Measurements from ENCODE around the gene DCP1B.
"Not testable (repeated sequence)": the region's sequence is repeated elsewhere in the genome, so short reads cannot be mapped to it uniquely, and the experiment has no call there.

DCP1B gene

DNA sequence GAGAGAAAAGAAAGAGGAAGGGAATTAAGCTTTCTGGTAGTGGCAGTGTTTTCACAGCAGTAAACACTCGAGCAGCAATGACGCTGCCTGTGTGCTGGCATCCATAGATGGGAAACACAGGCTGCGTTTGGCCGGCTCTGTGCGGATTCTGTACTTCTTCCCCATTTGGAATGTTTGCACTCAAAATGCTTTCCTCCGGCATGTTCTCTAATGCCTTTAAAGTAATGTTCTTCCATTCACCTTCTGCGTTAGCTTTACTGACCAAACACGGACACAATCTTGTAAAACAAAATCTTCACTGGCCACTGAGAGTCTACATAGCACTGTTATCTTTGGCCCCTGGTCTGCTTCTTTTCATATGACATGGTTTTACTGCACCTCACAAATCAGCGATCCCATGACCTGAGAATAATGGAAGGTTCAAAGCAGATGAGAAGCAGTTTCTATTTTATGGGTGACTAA, 31.4 kb downstream of the DCP1B start:
- no peak for DNase-seq

DNA sequence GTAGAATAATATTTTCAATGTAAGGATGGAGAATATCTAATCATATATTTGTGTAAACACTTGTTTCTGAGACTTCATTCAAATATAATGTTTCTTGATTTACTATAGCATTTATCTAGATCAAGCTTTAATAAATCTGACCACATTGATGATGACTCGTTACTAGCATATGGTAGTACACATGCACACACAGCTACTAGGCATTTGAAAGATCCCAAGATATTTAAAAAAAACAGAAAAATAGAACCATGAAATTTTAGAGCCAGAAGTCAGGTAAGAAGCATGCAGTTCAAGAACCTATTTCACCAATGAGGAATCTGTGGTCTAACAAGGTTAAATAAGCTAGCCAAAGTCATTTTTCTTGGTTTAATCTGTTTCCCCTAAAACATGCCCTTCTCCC, 32.0 kb downstream of the DCP1B start:
- DNase-seq: no peak

DNA sequence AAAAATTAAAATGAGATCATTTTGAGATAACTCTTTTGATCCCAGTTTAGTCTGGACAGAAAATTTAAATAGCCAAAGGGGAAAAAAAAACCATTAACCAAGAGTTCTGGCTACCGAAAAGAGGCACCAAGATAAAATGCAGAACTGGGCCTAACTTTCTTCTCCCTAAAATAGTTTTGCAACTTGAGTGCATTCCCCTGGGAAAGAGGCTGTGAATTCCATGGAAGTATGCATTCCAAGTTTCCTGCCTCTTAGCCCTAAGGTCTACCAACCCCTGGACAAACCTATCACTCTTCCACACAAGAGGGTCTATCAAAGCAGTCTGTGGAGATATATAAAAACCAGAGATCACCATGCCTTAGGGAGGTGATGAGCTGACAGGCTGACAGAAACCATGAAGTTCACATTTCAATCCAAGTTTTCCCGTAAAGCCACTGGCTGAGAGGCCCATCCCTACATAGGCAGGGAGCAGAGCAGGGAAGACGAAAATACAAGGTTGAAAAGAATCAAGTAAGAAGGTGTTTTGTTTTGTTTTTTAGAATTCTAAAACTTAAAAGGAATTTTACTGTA, 33.8 kb downstream of the DCP1B start:
- no peak for DNase-seq

DNA sequence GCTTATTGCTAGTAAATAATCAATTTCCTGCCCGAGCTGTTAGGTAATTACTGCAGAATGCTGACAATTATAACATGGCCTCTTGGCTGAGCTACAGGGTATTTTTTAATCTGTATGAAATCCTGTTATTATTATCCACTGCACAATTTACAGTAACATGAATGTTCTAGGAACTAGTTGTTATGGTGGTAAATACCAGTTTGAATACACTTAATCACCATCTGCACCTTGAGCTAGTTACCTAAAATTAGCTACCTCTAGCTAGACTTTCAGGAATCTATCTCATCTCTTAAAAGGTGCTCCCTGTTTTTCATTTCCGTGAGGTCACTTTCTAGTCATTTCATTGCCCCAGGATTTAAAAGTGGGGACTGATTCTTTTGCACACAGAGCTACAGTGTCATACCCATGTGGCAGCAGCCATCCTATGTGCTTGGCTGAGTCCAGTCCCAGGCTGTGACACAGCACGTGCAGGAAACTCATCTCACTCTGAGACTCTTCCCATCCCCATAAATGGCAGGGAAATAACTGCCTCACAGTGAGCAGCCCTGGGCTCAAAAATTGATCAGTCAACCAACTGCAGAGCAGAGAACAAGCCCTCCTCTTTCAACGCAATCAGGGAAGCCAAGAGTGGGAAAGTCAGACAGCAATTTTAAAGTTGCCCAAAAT, 37.6 kb downstream of the DCP1B start:
- no peak for DNase-seq

DNA sequence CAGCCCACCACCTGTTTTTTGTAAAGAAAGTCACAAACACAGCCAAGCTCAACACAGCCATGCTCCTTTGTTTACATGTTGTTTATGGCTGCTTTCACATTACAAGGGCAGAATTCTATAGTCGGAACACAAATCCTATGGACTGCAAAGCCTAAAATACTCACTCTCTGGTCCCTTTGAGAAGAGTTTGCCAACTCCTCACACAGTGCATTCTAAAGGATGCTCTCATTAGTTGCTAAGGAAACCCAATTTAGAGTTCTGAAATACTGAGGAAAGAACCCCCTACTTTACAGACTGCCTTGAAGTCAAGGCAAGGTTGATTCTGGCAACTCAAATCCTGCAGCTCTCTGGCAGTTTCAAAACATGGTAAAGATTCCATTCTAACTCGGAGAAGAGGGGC, 38.3 kb downstream of the DCP1B start:
- DNase-seq: no peak

DNA sequence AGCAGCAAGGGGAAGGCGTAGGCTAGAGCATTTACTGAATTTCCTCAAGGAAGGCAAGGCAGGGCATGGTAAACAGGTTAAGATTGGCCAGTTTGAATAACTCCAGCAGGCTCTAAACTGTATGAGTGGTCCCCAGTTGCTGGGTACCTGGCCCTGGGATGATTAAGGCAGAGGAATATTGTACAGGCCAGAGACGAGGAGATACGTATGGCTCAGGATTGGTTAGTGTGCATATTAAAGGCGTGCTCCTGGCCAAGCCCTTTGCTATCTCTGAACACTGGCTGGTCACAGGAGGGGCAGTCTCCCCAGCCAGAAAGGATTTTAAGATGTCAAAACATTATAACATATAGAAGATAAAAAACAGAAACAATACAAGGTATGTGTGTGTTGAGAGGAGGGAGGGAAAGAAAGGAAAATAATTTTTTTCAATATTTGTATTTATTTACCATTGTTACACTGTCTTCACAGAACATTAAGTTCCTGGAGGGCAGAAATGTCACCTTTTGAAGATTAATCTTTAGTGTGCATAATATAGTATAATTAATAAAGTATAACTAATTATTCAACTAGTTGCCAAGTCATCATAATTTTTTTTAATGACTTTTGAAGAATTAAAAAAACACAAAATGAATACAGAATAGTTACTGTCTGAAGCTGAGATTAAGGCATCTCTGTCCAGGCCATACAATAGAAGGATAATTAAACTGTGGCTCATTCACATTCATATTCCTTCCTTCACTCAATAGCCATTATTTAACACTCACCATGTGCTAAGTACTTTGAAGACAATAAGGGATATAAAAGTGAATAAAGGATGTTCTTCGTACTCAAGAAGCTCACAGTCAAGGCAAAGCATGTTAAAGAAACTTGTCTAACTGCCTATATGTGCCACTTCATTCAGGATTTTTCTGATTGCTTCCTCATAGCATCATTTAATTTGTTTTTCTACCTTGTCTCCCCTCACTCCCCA, 41.9 kb downstream of the DCP1B start:
- no peak for DNase-seq

DNA sequence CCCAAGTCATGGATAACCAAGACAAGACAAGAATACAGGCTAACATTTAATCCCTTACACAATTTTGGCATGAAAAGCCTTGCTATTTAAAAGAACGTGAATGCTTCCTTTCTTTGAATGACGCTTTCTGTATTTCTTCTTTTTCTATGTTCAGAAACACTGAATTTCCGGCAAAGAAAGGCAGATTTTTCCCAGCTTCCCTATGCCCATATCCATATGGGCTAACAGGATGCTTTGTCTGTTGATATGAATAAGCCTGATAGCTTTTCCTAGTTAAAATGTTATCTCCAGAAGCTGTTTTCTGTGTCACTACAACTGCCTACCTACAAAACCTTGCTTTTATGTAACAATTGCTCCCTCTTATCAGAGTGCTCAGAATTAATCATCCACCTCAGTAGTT, 47.5 kb downstream of the DCP1B start:
- DNase-seq: no peak

DNA sequence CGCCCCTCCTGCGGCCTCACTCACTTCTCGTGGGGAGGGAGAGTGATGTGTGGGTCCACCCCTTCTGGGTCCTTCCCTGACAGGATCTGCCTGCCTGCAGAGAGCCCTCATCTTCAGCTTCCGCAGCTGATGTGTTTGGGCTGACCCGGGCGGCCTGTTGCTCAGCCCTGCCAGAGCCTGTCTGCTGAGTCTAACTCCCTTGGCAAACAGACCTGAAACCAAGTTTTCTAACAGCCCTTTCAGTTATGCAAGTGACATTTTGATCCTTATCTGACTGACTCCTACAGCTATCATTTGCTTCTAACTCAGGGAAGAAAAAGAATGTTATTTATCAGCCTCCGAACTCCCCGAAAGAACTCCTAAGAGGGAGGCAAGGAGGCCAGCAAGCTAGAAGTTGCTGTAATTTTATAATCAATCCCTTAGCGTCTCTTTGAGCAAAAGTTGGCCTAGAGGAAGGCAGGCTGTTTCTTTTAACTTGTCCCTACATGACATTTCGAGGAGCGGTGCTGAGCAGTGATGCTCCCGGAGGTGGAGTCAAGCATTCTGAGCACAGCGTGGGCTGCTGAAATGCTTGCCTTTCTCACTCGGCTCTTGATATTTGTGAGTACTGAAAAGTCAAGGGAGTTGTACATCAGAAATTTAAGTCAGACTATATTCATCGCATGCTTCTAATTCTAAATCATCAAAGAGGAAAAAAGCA, 54.3 kb downstream of the DCP1B start:
- DNase-seq: no peak

DNA sequence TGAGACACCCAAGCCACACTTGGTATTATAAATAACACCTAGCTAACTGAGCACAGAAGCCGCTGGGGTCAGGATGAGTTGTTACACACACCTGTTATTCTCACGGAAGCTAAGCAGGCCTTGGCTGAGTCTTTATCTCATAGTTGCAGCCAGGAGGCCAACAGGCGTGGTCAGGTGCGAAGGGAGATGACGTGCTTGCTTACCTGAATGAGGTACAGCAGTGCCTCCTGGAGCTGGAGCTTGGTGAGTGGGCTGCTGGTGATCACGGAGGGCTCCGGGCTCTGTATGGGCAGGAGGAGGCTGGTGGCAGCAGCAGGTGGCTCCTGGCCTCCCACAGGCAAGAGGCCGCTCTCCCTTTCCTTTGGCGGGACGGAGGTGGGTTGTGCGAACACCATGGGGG, 55.4 kb downstream of the DCP1B start:
- no peak for DNase-seq

DNA sequence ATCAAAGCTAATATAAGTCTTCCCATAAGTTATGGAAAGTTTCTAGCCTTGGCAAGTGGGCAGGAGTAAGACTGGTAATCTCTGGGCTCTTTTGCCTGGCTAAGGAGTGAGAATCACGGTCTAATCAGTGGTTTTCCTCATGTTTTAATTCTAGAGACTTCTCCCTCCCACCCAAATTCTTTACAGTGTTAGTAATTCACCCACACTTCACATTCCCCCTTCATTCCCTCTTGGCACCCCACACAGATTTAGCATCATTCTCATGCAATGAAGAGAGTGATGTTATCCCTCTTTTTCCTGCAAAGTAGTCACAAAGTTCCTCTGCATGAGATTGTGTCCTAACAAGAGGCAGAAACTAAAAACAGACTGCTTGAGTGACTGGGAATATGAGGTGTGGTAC, 57.2 kb downstream of the DCP1B start:
- DNase-seq: no peak

DNA sequence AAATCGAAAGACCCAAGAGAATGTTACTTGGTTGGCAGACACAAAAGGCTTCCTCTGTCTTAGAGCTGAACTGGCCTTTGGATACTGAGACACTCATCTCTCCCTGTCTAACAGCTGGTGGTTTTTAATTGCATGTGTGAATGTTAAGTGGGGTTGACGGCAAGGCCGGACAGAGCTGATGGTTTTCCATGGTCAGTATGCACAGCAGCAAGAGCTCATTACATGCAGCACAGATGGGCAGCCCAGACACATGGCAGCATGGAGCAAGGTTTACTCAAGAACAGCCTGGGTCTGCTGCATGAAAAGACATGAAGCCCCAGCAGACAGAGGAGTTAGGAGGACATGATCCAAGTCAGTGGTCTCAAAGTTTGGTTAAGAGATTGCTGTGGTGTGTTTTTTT, 58.0 kb downstream of the DCP1B start:
- DNase-seq: no peak

DNA sequence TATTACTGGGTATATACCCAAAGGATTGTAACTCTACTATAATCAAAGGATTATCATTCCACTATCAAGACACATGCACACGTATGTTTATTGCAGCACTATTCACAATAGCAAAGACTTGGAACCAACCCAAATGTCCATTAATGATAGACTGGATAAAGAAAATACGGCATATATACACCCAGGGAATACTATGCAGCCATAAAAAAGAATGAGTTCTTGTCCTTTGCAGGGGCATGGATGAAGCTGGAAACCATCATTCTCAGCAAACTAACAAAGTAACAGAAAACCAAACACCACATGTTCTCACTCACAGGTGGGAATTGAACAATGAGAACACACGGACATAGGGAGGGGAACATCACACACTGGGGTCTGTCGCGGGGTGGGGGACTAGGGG, 58.8 kb downstream of the DCP1B start:
- not testable (repeated sequence) for DNase-seq

DNA sequence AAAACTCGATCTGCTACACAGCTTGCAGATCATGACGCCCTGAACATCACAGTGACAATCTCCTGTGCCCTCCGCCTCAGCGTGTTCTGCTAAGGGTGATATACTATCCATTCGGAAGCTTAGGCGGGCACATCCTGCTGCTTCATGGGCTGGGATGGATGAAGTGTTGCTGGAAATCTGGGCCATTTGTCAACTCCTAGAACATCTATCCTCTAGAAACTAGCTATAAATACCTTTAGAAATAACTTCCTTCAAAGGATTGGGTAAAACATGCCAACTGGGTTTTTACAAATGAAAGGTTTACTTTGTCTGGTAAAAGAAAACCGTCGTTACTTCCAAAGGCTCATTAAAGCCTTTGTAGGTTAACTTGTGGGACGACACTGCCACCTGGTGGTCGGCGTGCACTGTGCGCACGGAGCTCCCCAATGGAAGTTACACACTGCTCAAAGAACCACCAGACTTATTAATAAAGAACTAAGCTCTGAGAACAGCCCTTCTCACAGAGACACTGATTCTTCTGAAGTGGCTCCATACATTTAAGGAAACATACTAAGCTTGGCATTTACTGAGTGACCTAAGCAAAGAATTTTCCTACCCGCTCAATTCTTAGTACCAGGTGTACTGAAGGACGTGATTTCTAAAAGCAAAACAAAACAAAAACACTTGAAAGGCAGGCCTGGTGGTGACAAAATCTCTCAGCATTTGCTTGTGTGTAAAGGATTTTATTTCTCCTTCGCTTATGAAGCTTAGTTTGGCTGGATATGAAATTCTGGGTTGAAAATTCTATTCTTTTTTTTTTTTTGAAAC, 64.3 kb downstream of the DCP1B start:
- peak; percentile 59 to 72 for DNase-seq

DNA sequence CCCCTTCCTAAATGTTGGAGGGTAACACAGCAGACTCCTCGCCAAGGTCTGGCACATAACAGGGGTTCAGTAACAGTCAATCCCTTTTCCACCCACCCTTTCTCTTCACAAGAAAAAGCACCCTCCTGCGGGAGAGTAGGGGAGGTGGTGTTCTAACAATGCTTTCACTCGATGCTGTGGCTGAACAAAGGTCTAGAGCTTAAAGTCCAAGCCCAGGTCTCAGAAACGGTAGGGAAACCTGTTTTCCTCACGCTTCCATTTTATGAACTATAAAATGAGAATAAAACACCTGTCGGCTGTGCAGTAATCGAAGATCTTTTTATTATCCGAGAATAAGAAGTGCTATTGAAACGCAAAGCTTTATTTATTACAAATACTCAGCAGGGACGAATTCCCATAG, 64.9 kb downstream of the DCP1B start:
- no peak for DNase-seq

DNA sequence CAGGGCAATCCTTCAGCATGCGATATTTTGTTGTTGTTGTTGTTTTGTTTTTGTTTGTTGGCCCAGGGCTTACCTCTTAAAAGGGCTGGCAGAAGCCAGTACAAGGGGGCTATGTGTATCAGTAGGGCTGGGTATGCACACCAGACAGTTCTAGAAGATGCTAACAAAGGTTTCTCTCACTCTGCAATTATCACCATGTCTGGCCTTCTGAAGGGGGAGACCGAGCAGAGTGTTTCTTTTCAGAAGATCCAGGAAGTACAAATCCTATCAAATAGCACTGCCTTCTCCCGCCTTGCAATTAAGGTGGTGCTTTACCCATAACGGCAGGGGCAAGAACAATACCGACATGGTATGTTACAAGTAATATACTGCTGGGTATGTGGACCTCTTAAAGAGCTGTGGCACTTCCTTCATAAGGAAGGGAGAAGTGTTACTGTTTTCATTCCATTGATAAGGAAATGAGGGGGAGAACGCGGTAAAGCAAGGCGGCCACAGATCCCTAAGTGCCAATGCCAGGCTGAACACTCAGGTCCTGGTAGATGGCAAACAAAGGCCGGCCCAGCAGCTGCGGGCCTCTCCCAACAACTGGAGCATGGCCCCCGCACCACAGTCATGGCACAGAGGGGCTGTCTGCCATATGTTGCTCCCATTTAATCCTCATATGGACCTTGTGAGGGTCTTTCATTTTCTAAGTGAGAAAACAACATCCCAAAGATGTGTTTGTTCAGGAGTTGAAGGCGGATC, 66.6 kb downstream of the DCP1B start:
- no peak for DNase-seq

DNA sequence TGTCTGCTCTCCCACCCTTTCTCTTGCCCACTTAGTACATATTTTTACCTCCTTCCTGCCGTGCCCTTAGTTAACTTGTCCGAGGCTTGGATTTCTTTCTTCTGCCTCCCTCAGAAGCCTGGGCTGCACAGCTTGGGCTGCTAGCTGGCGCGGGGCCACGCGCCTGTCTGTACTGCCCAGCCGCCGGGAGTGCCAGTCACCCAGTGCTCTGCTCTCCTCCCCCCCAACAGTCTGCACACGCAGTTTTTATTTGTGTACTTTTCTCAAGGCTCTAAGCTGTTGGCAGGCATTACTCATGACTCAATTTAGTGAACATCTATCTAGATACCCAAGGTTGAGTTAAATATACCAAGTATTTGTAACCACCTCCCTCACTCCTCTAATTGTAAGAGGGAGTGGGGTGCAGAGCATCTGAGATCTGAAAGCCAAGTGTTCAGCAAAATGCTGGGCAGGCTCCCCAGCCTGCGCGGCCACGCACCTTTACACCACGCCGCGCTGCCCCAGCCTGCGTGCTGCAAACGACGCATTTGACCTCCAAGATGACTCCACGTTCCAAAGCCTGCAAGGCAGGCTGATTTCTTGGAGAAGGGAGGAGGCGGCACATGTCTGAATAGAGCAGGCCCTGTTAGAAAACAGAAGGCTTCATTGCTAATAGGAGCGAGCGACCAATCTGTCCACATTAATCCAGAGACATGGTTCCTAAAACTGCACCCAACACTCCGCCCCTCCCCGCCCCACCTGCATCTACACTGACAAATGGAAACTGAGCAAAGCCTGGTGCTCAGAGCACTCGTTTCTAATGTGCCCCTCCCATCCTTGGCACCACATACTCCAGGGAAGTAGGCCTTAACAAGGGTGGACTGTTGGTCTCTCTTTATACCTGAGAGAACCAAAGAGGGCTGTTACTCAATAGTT, 67.6 kb downstream of the DCP1B start:
- DNase-seq: no peak

DNA sequence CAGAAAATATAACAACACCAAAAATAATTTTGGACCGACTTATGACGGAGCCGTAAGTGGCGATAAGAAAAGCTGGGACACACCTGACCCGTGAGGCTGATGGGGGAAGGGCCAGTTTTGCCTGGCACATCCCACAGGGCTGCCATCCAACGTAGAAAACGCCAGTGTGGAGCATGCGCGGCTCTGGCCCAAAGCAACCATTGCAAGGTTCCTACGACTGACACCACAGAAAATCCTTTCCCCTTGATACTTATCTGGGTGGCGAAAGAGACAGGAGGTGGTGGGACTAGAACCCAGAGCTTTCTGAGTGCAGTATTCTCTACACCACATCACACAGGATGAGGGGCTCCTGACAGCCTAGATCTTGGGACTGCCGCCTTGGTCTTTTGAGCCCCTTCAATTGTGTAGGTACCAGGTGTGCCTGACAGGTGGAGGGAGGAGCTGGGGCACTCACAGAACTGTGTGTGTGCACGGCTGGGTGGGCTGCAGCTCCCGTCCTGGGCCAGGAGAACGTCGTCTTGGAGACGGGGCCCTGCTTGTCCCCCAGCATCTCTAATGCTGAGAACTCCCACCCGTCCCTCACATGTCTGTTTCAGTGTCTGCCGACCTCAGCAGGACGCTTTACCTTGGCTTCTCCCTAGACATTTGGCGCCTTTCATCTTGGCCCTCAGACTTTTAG, 68.4 kb downstream of the DCP1B start:
- no peak for DNase-seq

DNA sequence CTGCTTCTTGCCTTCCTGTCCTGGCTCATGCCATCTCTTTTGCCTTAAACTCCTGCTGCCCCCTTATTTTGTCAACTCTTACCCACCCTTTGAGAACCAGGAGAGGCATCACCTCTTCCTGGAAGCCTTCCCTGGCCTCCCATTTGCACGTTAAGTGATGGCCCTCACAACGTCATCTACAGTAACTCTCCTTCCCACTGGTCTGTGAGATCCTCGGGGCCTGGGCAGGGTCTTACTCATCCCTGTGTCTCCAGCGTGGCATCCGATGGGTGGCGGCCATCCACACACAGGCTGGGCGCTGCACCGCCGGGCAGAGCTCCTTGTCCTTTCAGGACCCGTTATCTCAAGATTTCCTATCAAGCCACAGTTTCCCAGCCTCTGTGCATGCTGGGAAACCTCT, 69.0 kb downstream of the DCP1B start:
- DNase-seq: no peak

DNA sequence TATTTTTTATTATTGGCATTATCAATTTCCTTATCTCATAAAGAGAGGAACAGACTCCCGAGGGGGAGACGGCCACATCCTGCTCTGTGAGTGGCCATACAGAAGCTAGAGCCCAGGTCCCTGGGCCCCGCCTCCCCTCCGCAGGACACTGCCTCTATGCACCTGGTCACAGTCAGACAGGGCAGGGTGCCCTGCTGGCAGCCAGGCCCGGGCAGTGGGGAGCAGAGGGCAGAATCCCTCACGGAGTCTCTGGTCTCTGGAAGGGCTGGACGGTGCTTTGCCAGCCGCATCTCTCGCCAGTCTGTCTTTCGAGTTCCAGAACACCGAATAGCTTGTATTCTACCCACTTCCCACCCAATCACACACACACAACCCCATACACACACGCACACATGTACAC, 69.4 kb downstream of the DCP1B start:
- no peak for DNase-seq

DNA sequence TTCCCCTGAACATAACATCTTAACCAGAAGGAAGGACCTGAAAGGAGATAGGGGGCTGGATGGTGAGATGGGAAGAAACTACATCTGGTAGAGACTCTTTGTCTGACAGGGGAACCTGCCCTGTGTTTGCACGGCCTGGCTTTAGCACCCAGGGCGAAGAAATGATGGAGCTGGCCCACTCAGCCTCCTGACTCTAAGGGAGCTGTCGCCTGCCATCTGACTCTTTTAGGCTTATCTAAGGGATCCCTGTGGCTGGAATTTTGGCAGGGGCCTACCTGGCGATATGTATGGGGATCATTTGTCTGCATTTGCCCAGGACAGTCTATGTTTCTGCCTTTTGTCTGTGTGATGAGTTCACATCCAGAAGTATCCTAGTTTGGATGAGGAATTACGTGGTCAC, 70.2 kb downstream of the DCP1B start:
- DNase-seq: no peak
